GM19193 (cell line): Measurements from ENCODE around the gene PPFIBP2.

ENCODE experiments used
- POLR2A ChIP-seq: IDR thresholded peaks from 4 replicates; pipeline ENCODE4 v1.6.1; 2011; ENCODE audit not compliant: insufficient read depth, insufficient read length; ENCODE audit errors: extremely low read depth

The PPFIBP2 gene

GRCh38 chr11:7622721-7623120, 108.9 kb downstream of the PPFIBP2 start:
- no peak for TF ChIP-seq POLR2A

GRCh38 chr11:7628660-7629059, 114.9 kb downstream of the PPFIBP2 start:
- no peak for TF ChIP-seq POLR2A

GRCh38 chr11:7630002-7630401, 116.2 kb downstream of the PPFIBP2 start:
- no peak for TF ChIP-seq POLR2A

- TF ChIP-seq POLR2A: no peak
Observed at GRCh38 chr11:7632211-7632610, 118.4 kb downstream of the PPFIBP2 start.

- TF ChIP-seq POLR2A: no peak
Observed at GRCh38 chr11:7635137-7635536, 121.3 kb downstream of the PPFIBP2 start.

GRCh38 chr11:7635708-7636107, 121.9 kb downstream of the PPFIBP2 start:
- TF ChIP-seq POLR2A: no peak

GRCh38 chr11:7636350-7636749, 122.6 kb downstream of the PPFIBP2 start:
- TF ChIP-seq POLR2A: no peak

- TF ChIP-seq POLR2A: no peak
Observed at GRCh38 chr11:7637447-7638157, 123.8 kb downstream of the PPFIBP2 start.

GRCh38 chr11:7638710-7639642, 125.2 kb downstream of the PPFIBP2 start:
- no peak for TF ChIP-seq POLR2A

- no peak for TF ChIP-seq POLR2A
Observed at GRCh38 chr11:7639643-7640025, 125.8 kb downstream of the PPFIBP2 start.

- no peak for TF ChIP-seq POLR2A
Observed at GRCh38 chr11:7640816-7641215, 127.0 kb downstream of the PPFIBP2 start.

GRCh38 chr11:7642747-7643146, 128.9 kb downstream of the PPFIBP2 start:
- no peak for TF ChIP-seq POLR2A

GRCh38 chr11:7643314-7643713, 129.5 kb downstream of the PPFIBP2 start:
- no peak for TF ChIP-seq POLR2A

- TF ChIP-seq POLR2A: no peak
Observed at GRCh38 chr11:7645206-7645605, 131.4 kb downstream of the PPFIBP2 start.

GRCh38 chr11:7646866-7647265, 133.1 kb downstream of the PPFIBP2 start:
- TF ChIP-seq POLR2A: no peak

- no peak for TF ChIP-seq POLR2A
Observed at GRCh38 chr11:7648264-7648663, 134.5 kb downstream of the PPFIBP2 start.
